RKO (cell line): ENCODE measurements around the gene CEP170B.
"Not testable (repeated sequence)": the region's sequence is repeated elsewhere in the genome, so short reads cannot be mapped to it uniquely, and the experiment has no call there.

ENCODE experiments used
- DNase-seq: peaks from one replicate; pipeline ENCODE4 v3.0.0-alpha.2; 2016; ENCODE audit warnings: low spot score

The CEP170B gene

GRCh38 chr14:104932676-104933631 lies 67.9 kb downstream of the CEP170B start:
- peak; percentile 81 for DNase-seq

- DNase-seq, result no peak
Observed at GRCh38 chr14:104933746-104934733, 69.0 kb downstream of the CEP170B start.

DNA sequence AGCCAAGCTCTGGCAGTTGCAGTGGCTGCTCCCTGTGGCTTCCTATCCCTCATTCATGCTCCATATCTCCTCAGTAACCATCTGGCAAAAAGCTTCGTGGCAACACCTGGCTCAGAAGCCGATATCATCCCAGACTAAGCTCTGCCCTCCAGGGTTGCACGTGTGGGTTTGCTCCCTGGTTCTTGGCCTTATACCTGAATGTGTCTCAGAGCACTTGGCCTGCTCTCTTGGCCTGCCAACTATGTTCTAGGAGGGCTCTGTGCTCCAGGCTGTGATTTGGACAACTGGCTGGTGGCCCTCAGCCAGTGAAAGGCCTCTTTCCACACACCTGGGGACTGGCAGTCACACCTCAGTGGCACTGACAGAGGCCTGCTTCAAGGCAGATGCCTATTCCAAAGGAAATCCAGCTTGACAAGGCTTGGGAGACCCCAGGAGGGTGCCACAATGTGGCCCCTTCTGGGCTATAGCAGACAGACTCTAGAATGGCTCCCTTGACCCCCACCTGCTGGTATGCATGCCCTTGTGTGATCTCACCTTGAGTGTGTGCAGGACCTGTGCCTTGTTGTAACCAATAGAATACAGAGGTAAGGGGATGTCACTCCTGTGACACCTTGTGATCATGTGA lies 70.1 kb downstream of the CEP170B start:
- no peak for DNase-seq

- no peak for DNase-seq
Observed at GRCh38 chr14:104935955-104936354, 70.9 kb downstream of the CEP170B start.

DNA sequence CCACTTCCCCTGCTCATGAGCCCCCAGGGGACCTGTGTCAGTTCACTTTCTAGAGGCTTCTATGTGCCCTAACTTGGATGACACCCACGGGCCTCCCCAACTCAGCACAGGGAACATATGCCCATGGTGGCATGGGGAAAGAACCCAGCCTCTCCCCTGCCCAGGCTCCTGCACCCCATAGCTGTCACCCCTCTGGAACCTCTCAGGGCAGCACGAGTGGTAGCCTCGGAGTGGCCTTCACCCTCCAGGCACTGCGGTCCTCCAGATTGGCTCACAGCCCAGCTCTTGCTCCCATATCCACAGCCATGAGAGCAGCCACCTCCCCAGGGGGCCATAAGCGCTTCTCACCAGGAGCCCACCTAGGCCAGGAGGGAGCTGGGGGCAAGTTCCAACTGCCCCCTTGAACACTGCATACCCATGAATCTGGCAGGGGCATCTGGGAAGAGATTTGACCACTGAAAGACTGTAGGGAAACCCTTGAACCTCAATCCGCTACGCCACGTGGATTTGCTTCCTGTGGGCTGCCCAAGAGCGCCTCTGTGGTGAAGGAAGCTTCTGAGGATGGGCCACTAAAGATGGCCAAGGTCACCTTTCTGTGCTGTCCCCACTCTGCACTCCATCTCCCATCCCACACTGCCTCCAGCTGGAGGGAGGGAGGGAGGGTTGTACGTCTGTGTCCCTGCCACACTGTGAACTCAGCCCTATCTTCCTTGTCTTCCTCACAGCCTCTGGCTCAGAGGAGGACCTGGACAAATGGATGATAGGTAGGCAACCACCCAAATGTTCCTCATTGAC lies 71.5 kb downstream of the CEP170B start:
- DNase-seq, result no peak

DNA sequence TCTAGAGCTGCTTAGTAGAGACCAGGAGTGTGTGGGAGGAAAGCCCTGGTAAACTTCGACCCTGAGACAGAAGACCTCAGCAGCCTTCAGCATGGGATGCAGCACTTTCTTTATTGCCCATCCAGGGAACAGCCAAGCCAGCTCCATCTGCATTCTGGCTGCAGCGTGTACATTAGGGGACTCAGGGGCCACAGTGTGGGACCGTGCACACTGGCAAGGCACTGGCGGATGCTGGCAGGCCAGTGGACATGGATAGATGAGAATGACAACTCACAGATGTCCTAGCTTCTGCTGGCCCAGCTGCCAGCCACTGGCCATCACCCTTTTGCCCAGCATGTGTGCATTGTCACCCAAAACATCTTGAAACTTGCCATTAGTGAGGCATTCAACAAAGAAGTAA lies 72.1 kb downstream of the CEP170B start:
- DNase-seq, result no peak

- no peak for DNase-seq
Observed at GRCh38 chr14:104937694-104938365, 72.8 kb downstream of the CEP170B start.

DNA sequence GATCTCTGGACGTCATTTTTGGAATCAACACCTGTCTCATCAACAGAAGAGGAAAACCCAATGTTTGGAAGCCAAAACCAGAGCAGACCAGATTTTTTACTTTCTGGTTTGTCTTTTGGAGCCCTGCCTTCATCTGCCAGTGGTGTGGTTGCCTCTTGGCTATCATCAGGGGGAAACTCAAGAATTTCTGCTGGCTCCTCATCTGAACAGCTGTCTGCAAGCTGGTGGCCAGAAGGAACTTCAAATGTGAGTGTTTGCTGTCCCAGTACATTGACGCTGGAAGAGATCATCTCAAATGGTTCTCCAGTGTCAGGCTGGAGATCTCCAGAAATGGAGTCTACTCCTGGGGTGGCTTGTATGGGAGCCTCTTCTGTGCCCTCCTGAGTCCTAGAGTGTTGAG lies 73.4 kb downstream of the CEP170B start:
- no peak for DNase-seq

GRCh38 chr14:104938960-104939359 lies 73.9 kb downstream of the CEP170B start:
- no peak for DNase-seq

- no peak for DNase-seq
Observed at GRCh38 chr14:104939666-104940410, 74.8 kb downstream of the CEP170B start.

DNA sequence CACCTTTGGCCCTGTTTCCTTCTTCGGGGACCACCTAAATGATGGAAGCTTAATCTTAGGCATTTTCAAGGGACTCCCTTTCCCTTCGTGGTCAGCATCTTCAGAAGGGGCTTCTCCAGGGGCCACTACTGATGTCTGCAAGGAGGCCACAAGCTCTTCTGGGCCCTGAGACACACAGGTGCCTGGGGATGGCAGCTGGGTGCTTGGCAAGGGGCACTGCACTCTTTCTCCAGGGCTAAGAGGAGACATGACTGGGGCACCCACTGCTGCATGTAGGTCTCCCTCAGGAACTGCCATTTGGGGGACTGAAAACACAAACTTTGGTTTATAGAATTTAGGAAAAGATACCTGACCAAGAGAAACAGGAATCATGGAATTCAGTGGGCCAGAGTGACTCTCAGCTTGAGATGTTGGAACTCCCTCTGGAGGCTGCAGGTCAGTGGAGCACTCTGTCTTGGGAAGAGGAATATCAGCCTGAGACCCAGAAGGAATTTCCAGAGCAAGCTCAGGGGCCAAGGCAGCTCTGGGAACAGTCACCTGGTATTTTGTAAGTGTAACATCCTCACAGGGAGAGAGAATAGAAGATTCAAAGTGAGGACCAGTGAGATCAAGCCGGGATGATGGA lies 75.6 kb downstream of the CEP170B start:
- DNase-seq, result no peak

GRCh38 chr14:104941508-104942365 lies 76.7 kb downstream of the CEP170B start:
- no peak for DNase-seq

- no peak for DNase-seq
Observed at GRCh38 chr14:104942586-104942985, 77.5 kb downstream of the CEP170B start.

- not testable (repeated sequence) for DNase-seq
Observed at GRCh38 chr14:104943216-104944015, 78.3 kb downstream of the CEP170B start.

DNA sequence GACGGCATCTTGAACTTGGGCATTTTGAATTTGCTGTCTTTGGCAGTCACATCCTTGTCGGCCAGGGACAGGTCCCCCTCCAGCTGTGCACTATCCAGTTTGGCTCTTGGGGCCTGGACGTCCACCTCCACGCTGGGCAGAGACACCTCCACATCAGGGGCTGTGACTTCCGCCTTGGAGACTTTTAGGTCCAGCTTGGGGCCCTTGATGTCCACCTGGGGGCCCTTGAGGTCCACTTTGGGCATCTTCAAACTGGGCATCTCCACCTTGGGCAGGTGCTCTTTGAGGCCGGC lies 78.9 kb downstream of the CEP170B start:
- not testable (repeated sequence) for DNase-seq

- DNase-seq, result not testable (repeated sequence)
Observed at GRCh38 chr14:104944436-104945205, 79.6 kb downstream of the CEP170B start.

- DNase-seq, result not testable (repeated sequence)
Observed at GRCh38 chr14:104945266-104945665, 80.2 kb downstream of the CEP170B start.
